Fibroblast of skin of abdomen (primary cell): Measurements from ENCODE around the gene MATN4.

Experiments
- DNase-seq: peaks from one replicate; pipeline ENCODE4 v3.0.0-alpha.2; 2013

The MATN4 gene

GRCh38 chr20:45313943-45314342 lies 5.8 kb upstream of the MATN4 start:
- DNase-seq = no peak

GRCh38 chr20:45313065-45313695 lies 5.1 kb upstream of the MATN4 start:
- DNase-seq = no peak

GRCh38 chr20:45312241-45312640 lies 4.1 kb upstream of the MATN4 start:
- no peak for DNase-seq

GRCh38 chr20:45311589-45312211 lies 3.6 kb upstream of the MATN4 start:
- DNase-seq = peak; percentile 30

- no peak for DNase-seq
Measured at GRCh38 chr20:45309075-45309474, 976 bp upstream of the MATN4 start.

GRCh38 chr20:45307076-45307640 lies 941 bp downstream of the MATN4 start:
- no peak for DNase-seq

- no peak for DNase-seq
Measured at GRCh38 chr20:45306431-45306982, 1.6 kb downstream of the MATN4 start, which contains the start of gene RBPJL. RBPJL (plus strand) TSS chr20:45306840; CDS start chr20:45306923, 83 bp downstream.

- no peak for DNase-seq
Measured at GRCh38 chr20:45305262-45305661, 2.8 kb downstream of the MATN4 start.

GRCh38 chr20:45304464-45304999 lies 3.6 kb downstream of the MATN4 start:
- no peak for DNase-seq

- DNase-seq = peak; percentile 21
Measured at GRCh38 chr20:45303586-45304463, 4.3 kb downstream of the MATN4 start.

GRCh38 chr20:45301824-45302271 lies 6.3 kb downstream of the MATN4 start:
- DNase-seq = no peak

GRCh38 chr20:45300961-45301360 lies 7.1 kb downstream of the MATN4 start:
- DNase-seq = no peak

- DNase-seq = no peak
Measured at GRCh38 chr20:45299786-45300185, 8.3 kb downstream of the MATN4 start.

GRCh38 chr20:45297786-45298497 lies 10.2 kb downstream of the MATN4 start:
- no peak for DNase-seq

GRCh38 chr20:45294659-45295058 lies 13.4 kb downstream of the MATN4 start:
- DNase-seq = no peak

- DNase-seq = no peak
Measured at GRCh38 chr20:45294003-45294368, 14.1 kb downstream of the MATN4 start.

GRCh38 chr20:45293041-45294002 lies 14.8 kb downstream of the MATN4 start:
- peak; percentile 64 for DNase-seq

- DNase-seq = no peak
Measured at GRCh38 chr20:45292343-45292742, 15.8 kb downstream of the MATN4 start.

- no peak for DNase-seq
Measured at GRCh38 chr20:45291526-45291925, 16.6 kb downstream of the MATN4 start.

GRCh38 chr20:45290677-45291355 lies 17.3 kb downstream of the MATN4 start:
- peak; percentile 71 for DNase-seq
